ENCODE results near the gene MGMT. TPM values are rescaled to one million over a fixed set of nuclear protein-coding genes. Genes with fewer than 3 reads are reported as not detected.

MGMT gene
- total RNA-seq, 1 donor from 2014 or later, result 20.8 TPM

DNA sequence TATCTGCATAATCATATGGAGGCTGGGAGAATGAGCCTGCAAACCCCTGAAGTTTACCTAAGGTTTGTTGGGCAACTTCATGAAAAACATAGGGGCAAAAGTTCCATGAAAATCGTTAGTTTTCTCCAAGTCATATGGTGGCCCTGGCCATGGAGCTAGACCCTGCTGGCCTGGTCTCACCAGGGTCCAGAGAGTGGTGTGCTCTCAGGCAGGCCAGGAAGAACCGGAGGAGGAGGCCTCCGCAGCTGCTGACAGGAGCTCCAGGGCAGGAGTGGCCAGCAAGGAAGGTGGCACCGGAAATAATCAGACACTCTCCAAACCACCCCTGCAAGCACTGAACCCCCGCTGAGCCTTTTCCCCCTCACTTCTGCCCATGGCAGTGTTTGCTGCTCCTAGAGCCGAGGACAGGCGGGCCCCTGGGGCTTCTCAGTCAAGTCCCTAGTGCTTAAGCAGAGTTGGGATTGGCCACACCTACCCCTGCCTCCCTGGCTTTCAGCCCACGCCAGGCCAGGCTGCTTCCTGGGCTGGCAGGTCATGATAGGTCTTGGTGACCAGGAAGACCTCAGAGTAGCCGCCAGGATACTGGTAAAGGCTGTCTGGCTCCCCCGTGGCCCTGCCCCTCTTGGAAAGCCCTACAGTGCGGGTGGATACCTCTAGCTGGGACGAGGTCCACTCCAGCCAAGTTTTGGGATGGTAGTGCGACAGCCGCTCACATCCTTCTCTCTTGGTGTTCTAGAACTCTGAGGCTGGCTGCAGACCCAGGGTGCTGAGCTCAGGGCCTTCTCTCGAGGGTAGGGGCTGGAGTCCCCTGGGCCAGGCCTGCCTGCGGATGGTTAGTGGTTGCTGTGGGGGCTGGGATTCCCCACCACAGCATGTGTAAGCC, 242.8 kb downstream of the MGMT start:
- H3K4me3 Mint-ChIP-seq (ENCODE audit: unreplicated experiment), result no peak overlapping the region
- peaks cover 5% of the 10 kb centered on the region for H3K36me3 Mint-ChIP-seq (ENCODE audit: unreplicated experiment)
- TF ChIP-seq, protein P1, sequence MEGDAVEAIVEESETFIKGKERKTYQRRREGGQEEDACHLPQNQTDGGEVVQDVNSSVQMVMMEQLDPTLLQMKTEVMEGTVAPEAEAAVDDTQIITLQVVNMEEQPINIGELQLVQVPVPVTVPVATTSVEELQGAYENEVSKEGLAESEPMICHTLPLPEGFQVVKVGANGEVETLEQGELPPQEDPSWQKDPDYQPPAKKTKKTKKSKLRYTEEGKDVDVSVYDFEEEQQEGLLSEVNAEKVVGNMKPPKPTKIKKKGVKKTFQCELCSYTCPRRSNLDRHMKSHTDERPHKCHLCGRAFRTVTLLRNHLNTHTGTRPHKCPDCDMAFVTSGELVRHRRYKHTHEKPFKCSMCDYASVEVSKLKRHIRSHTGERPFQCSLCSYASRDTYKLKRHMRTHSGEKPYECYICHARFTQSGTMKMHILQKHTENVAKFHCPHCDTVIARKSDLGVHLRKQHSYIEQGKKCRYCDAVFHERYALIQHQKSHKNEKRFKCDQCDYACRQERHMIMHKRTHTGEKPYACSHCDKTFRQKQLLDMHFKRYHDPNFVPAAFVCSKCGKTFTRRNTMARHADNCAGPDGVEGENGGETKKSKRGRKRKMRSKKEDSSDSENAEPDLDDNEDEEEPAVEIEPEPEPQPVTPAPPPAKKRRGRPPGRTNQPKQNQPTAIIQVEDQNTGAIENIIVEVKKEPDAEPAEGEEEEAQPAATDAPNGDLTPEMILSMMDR (IDR thresholded peaks at IDR 0.05), result no peak
- peaks cover 3% of the 10 kb centered on the region for H3K4me1 Mint-ChIP-seq (ENCODE audit: unreplicated experiment)
- DNase-seq (ENCODE audit: extremely low spot score, unreplicated experiment), result peak; percentile 82
- no peaks in the 10 kb centered on the region for H3K27me3 Mint-ChIP-seq (ENCODE audit: unreplicated experiment)
- no peak overlapping the region for H3K27ac Mint-ChIP-seq (ENCODE audit: unreplicated experiment)
- H3K9me3 Mint-ChIP-seq (ENCODE audit: unreplicated experiment), result no peaks in the 10 kb centered on the region

DNA sequence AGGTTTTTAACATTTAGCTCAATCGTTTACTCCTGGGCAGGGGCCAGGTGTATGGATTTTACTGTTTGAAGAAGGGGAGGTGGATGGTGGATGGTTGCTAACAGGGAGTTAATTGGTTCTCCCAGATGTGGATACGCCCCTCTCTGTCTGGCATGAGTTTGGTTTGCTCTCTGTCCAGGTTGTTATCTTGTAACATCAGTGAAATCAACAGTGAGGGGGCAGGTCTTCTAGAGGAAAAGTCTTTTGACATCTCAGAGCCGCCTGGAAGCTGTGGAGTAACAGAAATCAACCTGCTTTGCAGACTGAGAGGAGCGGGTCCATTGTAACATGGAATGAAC, 243.4 kb downstream of the MGMT start:
- TF ChIP-seq, protein P1 (IDR thresholded peaks at IDR 0.05), result no peak
- Mint-ChIP-seq H3K9me3 (ENCODE audit: unreplicated experiment) (no peaks in the 10 kb centered on the region), H3K27ac (ENCODE audit: unreplicated experiment) (no peak overlapping the region), H3K36me3 (ENCODE audit: unreplicated experiment) (peaks cover 5% of the 10 kb centered on the region), H3K27me3 (ENCODE audit: unreplicated experiment) (no peaks in the 10 kb centered on the region), H3K4me3 (ENCODE audit: unreplicated experiment) (no peak overlapping the region), H3K4me1 (ENCODE audit: unreplicated experiment) (peaks cover 3% of the 10 kb centered on the region)
- DNase-seq (ENCODE audit: extremely low spot score, unreplicated experiment), result no peak

DNA sequence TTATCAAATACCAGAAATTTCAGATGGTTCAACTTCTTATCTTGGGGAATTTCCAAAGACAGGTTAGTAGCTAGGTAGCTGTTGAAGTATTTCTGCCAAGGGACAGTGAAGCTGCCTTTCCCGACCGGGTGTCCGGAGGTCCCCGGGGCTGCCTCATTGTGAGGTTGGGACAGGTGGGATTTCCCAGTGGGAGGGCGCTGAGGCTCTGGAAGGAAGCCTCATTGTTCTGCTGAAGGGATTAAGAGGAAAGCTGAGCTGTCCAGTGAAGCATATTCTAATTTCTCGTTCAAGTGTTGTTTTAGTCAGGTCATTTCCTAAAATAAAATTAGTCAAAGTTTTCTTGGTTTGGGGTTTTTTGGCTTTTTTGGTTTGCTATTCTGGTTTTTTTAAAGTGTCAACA, 244.2 kb downstream of the MGMT start:
- Mint-ChIP-seq H3K27ac (ENCODE audit: unreplicated experiment) (no peak overlapping the region), H3K27me3 (ENCODE audit: unreplicated experiment) (no peaks in the 10 kb centered on the region), H3K4me3 (ENCODE audit: unreplicated experiment) (no peak overlapping the region), H3K36me3 (ENCODE audit: unreplicated experiment) (peaks cover 5% of the 10 kb centered on the region), H3K4me1 (ENCODE audit: unreplicated experiment) (peaks cover 3% of the 10 kb centered on the region), H3K9me3 (ENCODE audit: unreplicated experiment) (no peaks in the 10 kb centered on the region)
- TF ChIP-seq, protein P1 (IDR thresholded peaks at IDR 0.05), result no peak
- no peak for DNase-seq (ENCODE audit: extremely low spot score, unreplicated experiment)

DNA sequence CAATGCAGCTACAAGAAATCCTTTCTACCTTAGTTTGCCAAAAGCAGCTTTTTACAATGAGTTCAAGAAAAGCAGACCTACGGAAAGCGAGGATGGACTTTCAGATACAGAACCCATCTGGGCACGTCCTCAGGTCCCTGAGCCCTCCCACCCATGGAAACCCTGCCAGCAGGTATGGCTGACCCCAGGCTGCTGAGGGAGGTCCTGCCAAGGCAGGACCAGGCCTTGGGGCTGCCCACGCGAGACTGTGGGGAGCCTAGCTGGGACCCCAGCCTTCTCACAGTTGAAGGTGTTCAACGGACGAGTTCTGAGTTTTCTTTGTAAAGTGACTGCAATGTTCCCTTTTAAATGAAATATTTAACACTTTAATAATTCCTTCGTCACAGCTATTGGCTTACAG, 245.0 kb downstream of the MGMT start:
- Mint-ChIP-seq H3K27ac (ENCODE audit: unreplicated experiment) (no peak overlapping the region), H3K36me3 (ENCODE audit: unreplicated experiment) (peaks cover 5% of the 10 kb centered on the region), H3K9me3 (ENCODE audit: unreplicated experiment) (no peaks in the 10 kb centered on the region), H3K4me3 (ENCODE audit: unreplicated experiment) (no peak overlapping the region), H3K4me1 (ENCODE audit: unreplicated experiment) (peaks cover 3% of the 10 kb centered on the region), H3K27me3 (ENCODE audit: unreplicated experiment) (no peaks in the 10 kb centered on the region)
- no peak for DNase-seq (ENCODE audit: extremely low spot score, unreplicated experiment)
- TF ChIP-seq, protein P1 (IDR thresholded peaks at IDR 0.05), result no peak

DNA sequence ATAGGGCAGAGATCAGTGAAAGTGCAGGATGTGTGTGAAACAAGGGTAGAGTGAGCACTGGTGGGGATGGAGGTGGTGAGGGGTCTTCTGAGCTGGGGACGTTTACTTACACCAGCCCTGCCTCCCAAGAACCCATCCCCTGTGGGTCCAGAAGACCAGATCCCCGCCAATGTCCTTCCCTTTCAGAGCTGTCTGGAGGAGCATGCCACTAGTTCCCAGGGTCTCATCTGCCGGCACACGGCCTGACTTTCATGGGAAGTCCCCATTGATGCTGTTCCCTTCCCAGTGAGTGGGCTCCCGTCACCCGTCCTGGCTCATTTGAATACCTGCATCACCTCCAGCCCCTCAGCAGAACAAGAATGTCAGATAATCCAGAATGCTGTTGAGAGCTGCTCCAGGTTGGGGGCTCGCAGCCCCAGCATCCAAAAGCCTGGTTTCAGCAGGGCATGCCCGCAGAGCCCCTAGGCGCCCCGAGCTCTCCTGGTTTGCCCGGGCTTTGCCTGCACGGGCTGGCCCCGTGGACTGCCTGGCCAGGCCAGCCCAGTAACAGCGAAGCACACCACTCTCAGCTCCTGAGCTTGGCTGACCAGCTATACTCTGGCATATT, 246.7 kb downstream of the MGMT start:
- TF ChIP-seq, protein P1 (IDR thresholded peaks at IDR 0.05), result no peak
- Mint-ChIP-seq H3K4me3 (ENCODE audit: unreplicated experiment) (no peak overlapping the region), H3K4me1 (ENCODE audit: unreplicated experiment) (no peaks in the 10 kb centered on the region), H3K27me3 (ENCODE audit: unreplicated experiment) (no peaks in the 10 kb centered on the region), H3K36me3 (ENCODE audit: unreplicated experiment) (peaks cover 5% of the 10 kb centered on the region), H3K9me3 (ENCODE audit: unreplicated experiment) (no peaks in the 10 kb centered on the region), H3K27ac (ENCODE audit: unreplicated experiment) (no peak overlapping the region)
- peak; percentile 53 for DNase-seq (ENCODE audit: extremely low spot score, unreplicated experiment)
